HG03354 (cell line): ENCODE measurements around the gene THEM5.

Experiments
- ATAC-seq: cut with Tn5 transposase; IDR thresholded peaks from one replicate; pipeline ENCODE4 v1.9.1; 2021; ENCODE audit warnings: mild to moderate bottlenecking; ENCODE audit not compliant: unreplicated experiment, poor library complexity, severe bottlenecking

The THEM5 gene

DNA sequence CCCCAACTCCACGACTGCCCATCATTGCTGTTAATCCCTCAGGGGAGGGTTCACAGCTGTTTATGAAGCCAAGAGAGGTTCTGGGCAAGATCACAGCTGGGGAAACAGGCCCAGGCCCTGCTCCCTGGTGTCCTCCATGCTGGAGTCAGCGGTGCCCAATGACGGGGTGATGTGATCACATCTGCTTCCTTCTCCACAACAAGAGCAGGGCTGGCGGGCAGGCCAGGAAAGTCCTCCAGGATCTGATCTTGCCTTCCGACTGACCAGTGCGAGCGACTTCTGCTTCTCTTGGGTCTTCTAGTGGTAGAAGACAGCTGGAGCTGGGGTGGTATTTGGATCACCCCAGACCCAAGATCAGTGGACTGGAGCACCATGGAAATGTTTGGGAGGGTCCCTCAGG lies 47.3 kb downstream of the THEM5 start:
- ATAC-seq = no peak

GRCh38 chr1:151805066-151805820 lies 48.3 kb downstream of the THEM5 start, which contains the start of gene LINGO4:
TSS of gene LINGO4 (minus strand) at chr1:151805419. CDS start at chr1:151802704, 2,715 bp downstream.
- no peak for ATAC-seq

DNA sequence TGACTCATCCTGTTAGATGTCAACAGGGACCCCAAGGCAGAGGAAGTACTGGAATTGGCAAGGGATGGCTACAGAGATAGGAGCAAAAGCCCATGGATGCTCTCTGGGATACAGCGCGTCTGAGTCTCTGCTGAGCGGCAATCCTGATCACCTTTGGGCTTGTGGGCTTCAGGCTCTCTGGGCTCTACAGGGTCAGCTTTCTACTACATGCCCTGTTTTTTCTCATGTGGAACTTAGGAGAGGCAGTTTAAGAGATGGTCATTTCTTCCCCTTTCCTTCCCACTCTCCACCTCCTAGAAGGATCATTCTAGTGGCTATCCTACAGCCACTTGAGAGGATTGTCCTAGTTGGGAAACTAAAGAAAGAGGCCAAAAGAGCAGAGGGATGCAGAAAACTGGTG lies 49.6 kb downstream of the THEM5 start:
- no peak for ATAC-seq

- no peak for ATAC-seq
Measured at GRCh38 chr1:151803164-151803563, 50.3 kb downstream of the THEM5 start.

DNA sequence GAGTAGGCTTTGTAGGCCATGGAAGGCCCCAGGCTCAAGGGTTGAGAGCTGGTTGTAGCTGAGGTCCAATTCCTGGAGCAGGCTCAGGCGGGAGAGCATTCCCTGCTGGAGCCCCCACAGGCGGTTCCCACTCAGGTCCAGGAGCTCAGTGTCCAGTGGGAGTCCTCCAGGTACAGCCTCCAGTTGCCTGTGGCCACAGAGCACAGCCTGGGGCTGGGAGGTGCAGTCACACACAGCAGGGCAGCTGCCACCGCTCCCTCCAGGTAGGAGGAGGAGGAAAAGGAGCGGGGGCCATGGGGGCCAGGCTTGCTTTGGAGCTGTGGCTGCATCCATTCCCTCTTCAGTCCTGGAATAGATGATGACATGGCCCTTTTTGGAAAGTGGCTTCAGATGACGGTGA lies 51.1 kb downstream of the THEM5 start:
- no peak for ATAC-seq

DNA sequence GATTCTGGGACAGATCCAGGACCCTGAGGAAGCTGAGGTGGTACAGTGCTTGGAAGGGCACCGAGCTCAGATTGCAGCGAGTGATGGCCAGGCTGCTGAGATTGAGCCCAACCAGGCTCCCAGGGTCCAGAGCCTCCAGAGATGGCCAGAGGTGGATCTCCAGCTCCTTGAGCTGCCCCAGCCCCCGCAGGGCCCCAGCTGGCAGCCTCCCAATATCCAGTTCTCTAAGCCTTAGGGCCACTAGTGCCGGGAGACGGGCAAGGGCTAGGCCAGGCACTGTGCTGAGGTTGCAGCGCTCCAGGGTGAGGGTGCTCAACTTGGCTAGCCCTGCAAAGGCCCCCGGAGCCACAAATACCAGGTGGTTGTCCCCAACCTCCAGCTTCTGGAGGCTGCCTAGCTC lies 51.7 kb downstream of the THEM5 start:
- ATAC-seq = no peak

DNA sequence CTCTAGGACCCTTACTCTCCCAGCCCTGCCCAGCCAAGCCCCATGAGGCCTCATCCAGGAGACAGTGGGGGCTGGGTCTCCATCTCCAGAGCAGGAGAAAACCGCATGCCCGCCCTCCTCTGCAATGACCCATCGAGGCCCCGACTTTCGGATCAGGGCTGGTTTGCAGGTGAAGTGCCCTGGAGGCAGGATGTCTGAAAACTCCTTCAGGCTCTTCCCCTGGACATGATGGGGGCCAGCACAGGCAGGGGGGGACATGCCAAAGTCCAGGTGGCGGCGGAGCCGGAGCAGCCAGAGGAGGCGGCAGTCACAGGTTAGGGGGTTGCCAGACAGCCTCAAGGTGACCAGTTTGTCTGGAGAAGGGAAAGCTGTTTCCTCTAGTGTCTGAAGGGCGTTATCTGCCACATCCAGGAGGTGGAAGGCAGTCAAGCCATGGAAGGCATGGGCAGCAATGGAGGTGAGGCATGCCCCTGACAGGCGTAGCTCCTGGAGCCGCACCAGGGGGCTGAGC lies 52.1 kb downstream of the THEM5 start:
- no peak for ATAC-seq

DNA sequence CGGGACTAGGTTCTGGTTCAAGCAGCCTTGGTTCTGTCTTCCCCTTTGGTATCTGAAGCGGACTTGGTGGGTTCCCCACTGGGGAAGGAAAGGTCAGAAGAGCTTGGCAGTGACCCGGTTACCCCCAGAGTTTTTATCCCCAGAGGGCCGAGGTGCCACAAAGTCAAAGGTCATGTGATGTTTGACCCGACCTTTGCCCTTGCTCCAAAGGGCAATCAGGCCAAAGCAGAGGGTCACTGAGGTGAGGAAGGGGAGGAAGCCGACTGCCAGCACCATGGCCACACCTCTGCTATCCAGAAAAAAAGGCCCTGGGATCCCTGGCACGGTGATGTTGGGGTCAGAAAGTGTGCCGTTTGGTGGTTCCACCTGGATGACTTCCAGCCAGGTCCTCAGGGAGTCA lies 52.7 kb downstream of the THEM5 start:
- ATAC-seq = no peak

- ATAC-seq = no peak
Measured at GRCh38 chr1:151799179-151800022, 54.1 kb downstream of the THEM5 start.

DNA sequence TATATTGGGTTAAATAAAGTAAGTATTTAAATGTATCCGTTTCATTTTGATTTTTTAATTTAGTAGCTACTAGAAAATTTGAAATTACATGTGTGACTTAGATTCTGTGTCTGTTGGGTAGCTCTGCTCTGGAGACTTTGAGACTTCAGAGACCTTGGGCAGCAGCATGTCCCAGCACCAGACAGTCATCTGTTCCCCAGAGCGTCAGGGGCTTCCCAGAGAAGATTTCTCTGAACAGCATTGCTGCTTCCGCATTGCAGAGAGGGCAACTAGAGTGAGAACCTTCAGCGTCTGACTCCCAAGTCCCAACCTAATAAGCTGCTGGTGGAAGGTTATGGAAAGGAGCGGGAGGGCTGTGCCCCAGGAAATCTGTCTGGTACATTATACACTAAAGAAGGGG lies 54.9 kb downstream of the THEM5 start:
- ATAC-seq = no peak
